Measurements from ENCODE around the gene GALNT15. TPM values are rescaled to one million over a fixed set of nuclear protein-coding genes. Genes with fewer than 3 reads are reported as not detected.

GALNT15 gene
- total RNA-seq, 1 donor from 2014 or later, result not detected

DNA sequence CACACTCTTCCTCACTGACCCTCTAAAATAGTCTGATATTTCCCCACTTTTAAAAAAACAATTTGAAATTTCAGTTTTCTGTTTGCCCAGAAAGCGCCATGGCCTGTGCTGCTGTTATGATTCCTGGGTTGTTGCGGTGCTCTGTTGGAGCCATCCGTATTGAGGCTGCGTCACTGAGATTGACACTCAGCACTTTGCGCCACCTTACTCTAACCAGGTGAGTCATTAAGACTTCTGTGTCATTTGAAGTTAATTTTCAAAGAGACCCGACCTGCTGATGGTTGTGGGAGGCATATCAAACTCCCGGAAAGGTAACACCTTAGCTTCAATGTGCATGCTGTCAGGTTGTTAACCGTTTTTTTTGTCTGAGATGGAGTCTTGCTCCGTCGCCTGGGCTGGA lies 96.4 kb downstream of the GALNT15 start:
- H3K27me3 Mint-ChIP-seq (ENCODE audit: insufficient read depth, low read depth), result no peaks in the 10 kb centered on the region
- H3K27ac ChIP-seq, result no peak overlapping the region
- peaks cover 16% of the 10 kb centered on the region for H3K4me1 Mint-ChIP-seq
- no peaks in the 10 kb centered on the region for H3K9me3 Mint-ChIP-seq
- no peaks in the 10 kb centered on the region for H3K27me3 ChIP-seq
- H3F3A ChIP-seq (ENCODE audit: low read depth), result peaks cover 6% of the 10 kb centered on the region
- peaks cover 2% of the 10 kb centered on the region for H3K36me3 Mint-ChIP-seq
- no peaks in the 10 kb centered on the region for H3K9me3 ChIP-seq (ENCODE audit: low read depth)
- peaks cover 3% of the 10 kb centered on the region for H3K4me1 ChIP-seq
- H3K79me2 ChIP-seq (ENCODE audit: low read depth), result peaks cover 34% of the 10 kb centered on the region
- no peak overlapping the region for H2AFZ ChIP-seq (replicated peaks)
- no peak overlapping the region for H3K4me2 ChIP-seq
- DNase-seq (ENCODE audit: low spot score), result no peak
- no peak overlapping the region for H3K27ac Mint-ChIP-seq
- peaks cover 6% of the 10 kb centered on the region for H4K20me1 ChIP-seq (ENCODE audit: low read depth)
- peaks cover 12% of the 10 kb centered on the region for H3K36me3 ChIP-seq
- no peak overlapping the region for H3K4me3 Mint-ChIP-seq
- no peak overlapping the region for H3K4me3 ChIP-seq
- TF ChIP-seq EZH2phosphoT487 (IDR thresholded peaks at IDR 0.05), result no peak
- no peak for TF ChIP-seq EZH2 (IDR thresholded peaks at IDR 0.05)
- TF ChIP-seq, protein P1, sequence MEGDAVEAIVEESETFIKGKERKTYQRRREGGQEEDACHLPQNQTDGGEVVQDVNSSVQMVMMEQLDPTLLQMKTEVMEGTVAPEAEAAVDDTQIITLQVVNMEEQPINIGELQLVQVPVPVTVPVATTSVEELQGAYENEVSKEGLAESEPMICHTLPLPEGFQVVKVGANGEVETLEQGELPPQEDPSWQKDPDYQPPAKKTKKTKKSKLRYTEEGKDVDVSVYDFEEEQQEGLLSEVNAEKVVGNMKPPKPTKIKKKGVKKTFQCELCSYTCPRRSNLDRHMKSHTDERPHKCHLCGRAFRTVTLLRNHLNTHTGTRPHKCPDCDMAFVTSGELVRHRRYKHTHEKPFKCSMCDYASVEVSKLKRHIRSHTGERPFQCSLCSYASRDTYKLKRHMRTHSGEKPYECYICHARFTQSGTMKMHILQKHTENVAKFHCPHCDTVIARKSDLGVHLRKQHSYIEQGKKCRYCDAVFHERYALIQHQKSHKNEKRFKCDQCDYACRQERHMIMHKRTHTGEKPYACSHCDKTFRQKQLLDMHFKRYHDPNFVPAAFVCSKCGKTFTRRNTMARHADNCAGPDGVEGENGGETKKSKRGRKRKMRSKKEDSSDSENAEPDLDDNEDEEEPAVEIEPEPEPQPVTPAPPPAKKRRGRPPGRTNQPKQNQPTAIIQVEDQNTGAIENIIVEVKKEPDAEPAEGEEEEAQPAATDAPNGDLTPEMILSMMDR (IDR thresholded peaks at IDR 0.05), result no peak
- H3K9ac ChIP-seq, result no peak overlapping the region

DNA sequence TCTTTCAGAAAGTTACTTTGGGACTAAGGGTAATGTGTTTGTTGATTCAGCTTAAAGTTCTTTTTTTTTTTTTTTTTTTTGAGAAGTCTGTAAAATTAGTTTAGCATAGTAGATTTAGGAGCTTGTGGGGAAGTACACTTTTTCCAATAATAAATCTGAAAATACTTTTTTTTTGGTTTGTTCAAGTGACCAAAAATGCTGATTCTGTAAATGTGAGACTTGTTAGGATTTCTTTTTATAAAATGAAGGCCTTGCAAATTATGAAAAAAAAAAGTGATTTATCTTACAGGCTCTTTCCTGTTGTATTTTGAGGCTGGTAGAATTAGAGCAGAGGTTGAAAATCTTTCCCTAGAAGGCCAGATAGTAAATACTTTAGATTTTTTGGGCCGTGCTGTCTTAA lies 98.1 kb downstream of the GALNT15 start:
- Histone ChIP-seq H4K20me1 (ENCODE audit: low read depth) (peaks cover 3% of the 10 kb centered on the region), H2AFZ (replicated peaks) (no peak overlapping the region), H3K79me2 (ENCODE audit: low read depth) (peaks cover 17% of the 10 kb centered on the region), H3K9ac (no peak overlapping the region), H3F3A (ENCODE audit: low read depth) (peaks cover 2% of the 10 kb centered on the region), H3K27ac (no peak overlapping the region), H3K4me2 (no peak overlapping the region), H3K27me3 (no peaks in the 10 kb centered on the region), H3K36me3 (peaks cover 12% of the 10 kb centered on the region), H3K4me3 (no peak overlapping the region), H3K4me1 (no peaks in the 10 kb centered on the region), H3K9me3 (ENCODE audit: low read depth) (no peaks in the 10 kb centered on the region)
- Mint-ChIP-seq H3K4me1 (peaks cover under 1% of the 10 kb centered on the region), H3K4me3 (no peak overlapping the region), H3K36me3 (peaks cover 2% of the 10 kb centered on the region), H3K9me3 (no peaks in the 10 kb centered on the region), H3K27ac (no peak overlapping the region), H3K27me3 (ENCODE audit: insufficient read depth, low read depth) (no peaks in the 10 kb centered on the region)
- no peak for TF ChIP-seq EZH2phosphoT487 (IDR thresholded peaks at IDR 0.05)
- DNase-seq (ENCODE audit: low spot score), result no peak

DNA sequence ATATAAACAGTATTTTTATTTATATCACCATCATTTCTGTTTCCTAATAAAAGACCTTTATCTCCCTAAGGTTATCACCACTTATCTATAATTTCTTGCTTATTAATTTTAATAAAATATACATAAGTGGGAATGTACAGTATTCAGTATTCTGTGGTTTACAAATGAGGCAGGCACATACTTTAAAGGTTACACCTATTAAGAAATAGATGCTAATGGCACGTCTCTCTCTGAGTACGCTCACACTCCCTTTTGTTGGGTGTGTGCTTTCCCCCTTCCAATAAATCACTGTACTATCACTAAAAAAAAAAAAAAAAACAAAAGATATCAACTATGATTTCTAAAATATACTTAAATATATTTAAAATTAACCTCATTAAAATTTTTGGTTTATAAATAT lies 99.4 kb downstream of the GALNT15 start:
- no peak overlapping the region for H3K4me3 Mint-ChIP-seq
- Histone ChIP-seq H4K20me1 (ENCODE audit: low read depth) (no peaks in the 10 kb centered on the region), H3K9me3 (ENCODE audit: low read depth) (no peaks in the 10 kb centered on the region), H3K4me1 (no peaks in the 10 kb centered on the region), H3K79me2 (ENCODE audit: low read depth) (peaks cover 4% of the 10 kb centered on the region), H3K4me2 (no peak overlapping the region), H3F3A (ENCODE audit: low read depth) (peaks cover 2% of the 10 kb centered on the region), H3K27ac (no peak overlapping the region), H3K36me3 (peaks cover 12% of the 10 kb centered on the region), H3K27me3 (no peaks in the 10 kb centered on the region), H2AFZ (replicated peaks) (no peak overlapping the region), H3K4me3 (no peak overlapping the region), H3K9ac (no peak overlapping the region)
- DNase-seq (ENCODE audit: low spot score), result no peak
- TF ChIP-seq EZH2phosphoT487 (IDR thresholded peaks at IDR 0.05) (no peak), EZH2 (IDR thresholded peaks at IDR 0.05) (no peak)
- TF ChIP-seq, protein P1 (IDR thresholded peaks at IDR 0.05), result no peak
- no peaks in the 10 kb centered on the region for H3K9me3 Mint-ChIP-seq
- H3K27me3 Mint-ChIP-seq (ENCODE audit: insufficient read depth, low read depth), result no peaks in the 10 kb centered on the region
- peaks cover 2% of the 10 kb centered on the region for H3K36me3 Mint-ChIP-seq
- H3K27ac Mint-ChIP-seq, result no peak overlapping the region
- H3K4me1 Mint-ChIP-seq, result no peaks in the 10 kb centered on the region

DNA sequence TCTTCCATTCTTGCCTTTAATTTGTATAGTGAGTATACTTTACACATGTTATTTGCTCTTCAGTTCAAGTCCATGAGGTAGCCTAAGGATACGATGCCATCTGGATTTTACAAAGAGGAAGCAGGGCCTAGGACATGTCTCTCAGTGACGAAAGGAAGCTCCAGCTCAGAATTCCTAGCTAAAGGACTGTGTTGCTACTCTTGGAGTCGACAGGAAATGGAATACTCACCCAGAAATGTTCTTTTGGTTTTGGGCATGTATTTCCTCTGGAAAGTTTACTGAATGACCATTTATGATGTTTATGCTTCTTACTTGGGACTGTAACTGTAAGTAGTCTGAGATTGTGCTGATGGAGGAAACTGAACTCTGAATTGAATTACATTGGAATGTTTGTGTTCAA lies 103.0 kb downstream of the GALNT15 start:
- Mint-ChIP-seq H3K36me3 (no peaks in the 10 kb centered on the region), H3K27ac (no peak overlapping the region), H3K27me3 (ENCODE audit: insufficient read depth, low read depth) (no peaks in the 10 kb centered on the region), H3K4me3 (no peak overlapping the region), H3K4me1 (no peaks in the 10 kb centered on the region), H3K9me3 (no peaks in the 10 kb centered on the region)
- no peak for DNase-seq (ENCODE audit: low spot score)
- no peak overlapping the region for H2AFZ ChIP-seq (replicated peaks)
- H4K20me1 ChIP-seq (ENCODE audit: low read depth), result no peaks in the 10 kb centered on the region
- H3K4me3 ChIP-seq, result no peak overlapping the region
- H3K9ac ChIP-seq, result no peak overlapping the region
- no peaks in the 10 kb centered on the region for H3K9me3 ChIP-seq (ENCODE audit: low read depth)
- no peaks in the 10 kb centered on the region for H3K27me3 ChIP-seq
- H3K4me2 ChIP-seq, result no peak overlapping the region
- H3F3A ChIP-seq (ENCODE audit: low read depth), result peaks cover 2% of the 10 kb centered on the region
- H3K36me3 ChIP-seq, result peaks cover 5% of the 10 kb centered on the region
- no peak overlapping the region for H3K27ac ChIP-seq
- H3K4me1 ChIP-seq, result no peaks in the 10 kb centered on the region
- H3K79me2 ChIP-seq (ENCODE audit: low read depth), result no peaks in the 10 kb centered on the region
- TF ChIP-seq EZH2phosphoT487 (IDR thresholded peaks at IDR 0.05), result no peak
- TF ChIP-seq, protein P1 (IDR thresholded peaks at IDR 0.05), result no peak
